ENCODE data around the gene METTL23.

- TF ChIP-seq CTCF (IDR thresholded peaks at IDR 0.05) (no peak), POLR2A (IDR thresholded peaks at IDR 0.05) (no peak), POLR2AphosphoS5 (IDR thresholded peaks at IDR 0.05) (no peak)
These were observed 22.0 kb downstream of the METTL23 start for GRCh38 chr17:76748657-76749056.
